Measurements from ENCODE around the gene KLHL28. TPM values are rescaled to one million over a fixed set of nuclear protein-coding genes. Genes with fewer than 3 reads are reported as not detected.

The KLHL28 gene
- 11.1 and 11.7 TPM in 2 replicates for total RNA-seq

GRCh38 chr14:44961554-44962333, at the start of gene KLHL28, which contains the start of gene TOGARAM1:
TSS of gene KLHL28 (minus strand) at chr14:44961947. CDS start at chr14:44945928, 16,019 bp downstream.
TSS of gene TOGARAM1 (plus strand) at chr14:44962190. CDS start at chr14:44962422, 232 bp downstream.

Other genes with a start within 250 kb of the KLHL28 start
- 20.0 and 28.4 TPM in 2 replicates for gene TOGARAM1, start 243 bp upstream of the KLHL28 start, total RNA-seq
- gene PRPF39, start 122.2 kb upstream of the KLHL28 start, total RNA-seq = 38.1 and 39.9 TPM in 2 replicates
- 15.6 and 16.6 TPM in 2 replicates for gene FKBP3, start 172.5 kb upstream of the KLHL28 start, total RNA-seq
- 3.8 and 5.5 TPM in 2 replicates for gene FANCM, start 174.0 kb upstream of the KLHL28 start, total RNA-seq

Data from hair follicle dermal papilla cell (primary cell).